Effector memory CD4-positive, alpha-beta T cell (primary cell): Measurements from ENCODE around the gene POM121.
"Not testable (repeated sequence)": the region's sequence is repeated elsewhere in the genome, so short reads cannot be mapped to it uniquely, and the experiment has no call there.

ENCODE experiments used
- DNase-seq, 3 donors: peaks; one replicate each; pipeline ENCODE4 v3.0.0-alpha.2; 2020
- H3K27ac ChIP-seq: 2 replicates; pipeline ENCODE4 v1.7.0; 2013; ENCODE audit warnings: mild to moderate bottlenecking, low read length, moderate library complexity; ENCODE audit not compliant: insufficient read depth, poor library complexity, severe bottlenecking
- H3K27me3 ChIP-seq: replicated peaks from 2 replicates; pipeline ENCODE4 v1.7.0; 2013; ENCODE audit warnings: mild to moderate bottlenecking, low read length; ENCODE audit not compliant: insufficient read depth, control insufficient read depth, poor library complexity, severe bottlenecking
- H3K36me3 ChIP-seq: 2 replicates; pipeline ENCODE4 v1.7.0; 2013; ENCODE audit warnings: mild to moderate bottlenecking, low read length, moderate library complexity; ENCODE audit not compliant: control insufficient read depth, insufficient read depth
- H3K4me1 ChIP-seq: 2 replicates; pipeline ENCODE4 v1.7.0; 2013; ENCODE audit warnings: low read length, mild to moderate bottlenecking; ENCODE audit not compliant: control insufficient read depth, insufficient read depth, poor library complexity, severe bottlenecking
- H3K4me3 ChIP-seq: 2 replicates; pipeline ENCODE4 v1.7.0; 2013; ENCODE audit warnings: low read length, low read depth, mild to moderate bottlenecking; ENCODE audit not compliant: insufficient read depth, poor library complexity, severe bottlenecking
- H3K9me3 ChIP-seq: 2 replicates; pipeline ENCODE4 v1.7.0; 2013; ENCODE audit warnings: mild to moderate bottlenecking, low read length, moderate library complexity; ENCODE audit not compliant: control insufficient read depth

POM121 gene

GRCh38 chr7:72990146-72990913, 65.4 kb downstream of the POM121 start:
- H3K27ac ChIP-seq, H3K4me3 ChIP-seq, H3K36me3 ChIP-seq, H3K9me3 ChIP-seq, H3K4me1 ChIP-seq, DNase-seq, H3K27me3 ChIP-seq: not testable (repeated sequence)

- H3K9me3 ChIP-seq, H3K27me3 ChIP-seq, DNase-seq, H3K36me3 ChIP-seq, H3K4me3 ChIP-seq, H3K27ac ChIP-seq, H3K4me1 ChIP-seq: not testable (repeated sequence)
Measured at GRCh38 chr7:72995484-72995883, 70.6 kb downstream of the POM121 start.

- not testable (repeated sequence) for H3K4me1 ChIP-seq, H3K9me3 ChIP-seq, H3K27me3 ChIP-seq, DNase-seq, H3K4me3 ChIP-seq, H3K36me3 ChIP-seq, H3K27ac ChIP-seq
Measured at GRCh38 chr7:72997447-72997846, 72.6 kb downstream of the POM121 start.

GRCh38 chr7:72997887-72998468, 73.1 kb downstream of the POM121 start:
- H3K4me3 ChIP-seq, H3K4me1 ChIP-seq: not testable (repeated sequence)

More at GRCh38 chr7:72997887-72998468, 73.1 kb downstream of the POM121 start:
- not testable (repeated sequence) for H3K27me3 ChIP-seq, DNase-seq, H3K27ac ChIP-seq, H3K36me3 ChIP-seq, H3K9me3 ChIP-seq
